ENCODE measurements around the gene EYA4.

GRCh38 chr6:133230052-133230451 is 11.1 kb upstream of the EYA4 start:
- TF ChIP-seq CTCF (IDR thresholded peaks at IDR 0.05 in 8 of 11, conservative IDR thresholded peaks at IDR 0.05 in 3 of 11) (no peak), POLR2A (IDR thresholded peaks at IDR 0.05) (no peak)
